Measurements from ENCODE around the gene PPP1R14B.

Gene PPP1R14B

DNA sequence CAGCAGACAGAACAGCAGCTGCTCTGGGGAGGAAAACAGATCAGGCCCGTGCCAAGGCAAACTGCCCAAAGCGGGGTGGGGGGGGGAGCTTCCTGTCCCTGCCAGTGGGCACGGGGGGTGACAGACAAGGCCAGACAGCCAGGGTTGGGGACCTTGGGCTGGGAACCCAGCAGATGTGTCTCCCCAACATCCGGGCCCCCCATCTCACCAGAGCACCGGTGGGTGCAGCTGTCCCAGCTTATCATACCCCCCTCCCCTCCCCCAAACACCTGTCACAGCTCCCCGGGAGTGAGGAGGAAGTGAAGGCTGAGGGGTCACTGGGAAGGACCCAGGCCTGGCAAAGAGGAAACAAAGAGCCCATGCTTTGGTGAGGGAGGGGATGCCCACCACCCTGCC, 1.3 kb downstream of the PPP1R14B start:
- DNase-seq, result peak; percentile 44

DNA sequence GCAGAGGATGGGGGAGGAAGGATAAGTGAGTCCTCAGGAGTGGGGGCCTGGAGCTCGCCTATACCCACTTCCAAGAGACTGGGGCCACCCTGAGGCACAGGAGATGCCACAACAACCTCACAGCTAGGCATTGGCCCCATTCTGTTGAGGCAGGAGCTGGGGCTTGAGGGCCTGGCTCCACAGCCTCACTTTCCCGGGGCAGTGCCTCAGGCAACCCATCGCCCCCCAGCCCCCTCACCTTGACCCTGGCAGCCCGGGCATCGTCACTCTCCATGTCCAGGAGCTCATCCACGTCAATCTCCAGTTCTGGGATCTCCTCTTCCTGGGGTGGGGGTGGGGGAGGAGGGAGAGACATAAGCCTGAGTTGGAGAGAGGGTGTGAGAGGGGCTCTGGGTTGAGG, 1.8 kb downstream of the PPP1R14B start:
- no peak for DNase-seq

DNA sequence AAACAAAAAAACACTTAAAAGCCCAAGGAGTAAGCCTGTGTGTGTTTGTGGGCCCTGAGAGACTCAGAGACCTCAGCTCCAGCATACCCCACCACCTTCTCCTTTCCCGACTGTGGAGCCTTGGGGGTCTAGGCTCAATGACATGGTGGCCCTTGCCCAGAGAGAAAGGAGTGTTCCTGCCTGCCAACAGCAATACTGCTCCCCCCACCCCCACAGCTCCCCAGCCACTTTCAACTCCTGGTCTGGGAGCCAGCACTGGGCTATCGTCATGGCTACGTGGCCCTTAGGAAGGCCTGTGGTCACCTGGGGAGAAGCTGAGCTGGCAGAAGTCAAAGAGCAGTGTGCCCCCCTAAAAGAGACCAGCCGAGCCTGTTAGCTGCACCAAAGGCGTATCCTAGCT, 2.6 kb downstream of the PPP1R14B start:
- no peak for DNase-seq

DNA sequence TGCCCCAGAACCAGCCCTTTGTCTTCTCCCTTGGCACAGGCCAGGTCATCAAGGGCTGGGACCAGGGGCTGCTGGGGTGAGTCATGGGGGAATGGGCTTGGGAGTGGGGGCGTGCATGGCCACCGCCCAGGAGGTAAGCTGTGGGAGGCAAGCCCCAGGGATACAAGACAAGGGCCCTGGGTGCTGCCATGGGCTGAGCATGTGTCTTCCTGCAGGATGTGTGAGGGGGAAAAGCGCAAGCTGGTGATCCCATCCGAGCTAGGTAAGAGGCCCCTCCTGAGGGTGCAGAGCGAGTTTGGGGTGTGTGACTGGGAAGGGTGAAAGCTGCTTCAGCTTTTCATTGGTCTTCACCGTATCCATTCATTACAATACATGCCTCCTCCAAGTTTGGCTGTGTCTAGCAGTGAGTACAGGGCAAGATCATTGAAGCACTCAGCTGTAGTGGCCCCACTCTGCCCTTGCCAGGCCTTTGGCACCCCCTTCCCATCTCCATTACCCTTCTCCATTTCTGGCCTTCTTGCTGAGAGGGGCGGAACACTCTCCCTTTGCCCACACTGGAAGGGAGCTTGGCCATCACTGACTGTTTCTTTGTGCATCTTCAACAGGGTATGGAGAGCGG, 3.4 kb downstream of the PPP1R14B start:
- DNase-seq, result no peak

DNA sequence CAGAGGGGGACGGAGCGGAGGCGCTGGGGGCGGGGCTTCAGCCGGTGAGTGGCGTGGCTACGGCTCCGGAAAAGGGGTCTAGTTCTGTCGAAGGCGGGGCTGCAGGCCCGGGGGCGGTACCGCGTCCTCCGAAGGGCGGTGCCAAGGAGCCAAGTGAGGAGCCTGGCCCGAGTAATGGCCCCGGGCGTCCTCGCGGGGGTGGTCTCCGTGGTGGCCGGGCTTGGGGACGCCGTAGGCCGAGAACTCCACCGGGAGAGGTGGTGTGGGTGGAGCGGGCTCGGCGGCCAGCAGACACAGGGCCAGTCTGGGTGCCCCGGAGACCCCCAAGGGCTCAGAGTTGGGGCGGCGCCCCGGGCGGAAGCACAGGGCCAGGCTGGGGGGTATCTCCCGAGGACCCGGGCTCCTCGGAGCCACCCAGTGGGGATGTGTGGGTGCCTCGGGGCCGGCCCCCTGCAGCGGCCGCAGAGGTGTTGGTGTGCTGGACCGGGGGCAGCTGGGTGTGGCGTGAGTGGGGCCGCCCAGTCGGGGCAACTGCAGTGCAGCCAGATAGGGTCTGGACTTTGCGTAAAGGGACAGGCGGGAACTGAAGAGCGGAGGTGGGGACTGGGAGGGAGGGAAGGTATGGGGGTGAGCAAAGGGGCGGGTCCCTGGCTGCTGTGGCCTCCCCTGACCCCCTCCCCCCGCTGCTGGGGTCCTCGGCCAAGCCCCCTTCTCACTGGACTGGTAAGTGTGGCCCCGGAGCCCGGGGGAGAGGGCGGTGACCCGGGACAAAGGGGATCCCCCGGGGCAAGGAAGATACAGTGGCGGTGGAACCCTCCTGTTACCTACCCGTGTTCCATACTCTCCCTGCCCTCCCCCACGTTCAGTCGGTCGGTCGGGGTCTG, 5.0 kb downstream of the PPP1R14B start:
- DNase-seq, result peak; percentile 49

DNA sequence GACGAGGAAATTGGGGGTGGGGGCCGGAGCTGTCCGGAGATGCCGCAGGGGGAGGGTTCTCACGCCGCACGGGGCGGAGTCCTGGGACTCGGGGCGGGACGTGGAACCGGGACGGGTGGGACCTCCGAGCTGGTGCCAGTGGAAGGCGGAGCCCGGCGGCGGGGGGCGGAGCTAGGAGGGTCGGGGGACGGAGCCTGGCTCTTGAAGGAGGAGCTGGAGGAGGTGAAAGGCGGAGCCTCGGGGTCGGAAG, 5.6 kb downstream of the PPP1R14B start:
- peak; percentile 100 for DNase-seq

DNA sequence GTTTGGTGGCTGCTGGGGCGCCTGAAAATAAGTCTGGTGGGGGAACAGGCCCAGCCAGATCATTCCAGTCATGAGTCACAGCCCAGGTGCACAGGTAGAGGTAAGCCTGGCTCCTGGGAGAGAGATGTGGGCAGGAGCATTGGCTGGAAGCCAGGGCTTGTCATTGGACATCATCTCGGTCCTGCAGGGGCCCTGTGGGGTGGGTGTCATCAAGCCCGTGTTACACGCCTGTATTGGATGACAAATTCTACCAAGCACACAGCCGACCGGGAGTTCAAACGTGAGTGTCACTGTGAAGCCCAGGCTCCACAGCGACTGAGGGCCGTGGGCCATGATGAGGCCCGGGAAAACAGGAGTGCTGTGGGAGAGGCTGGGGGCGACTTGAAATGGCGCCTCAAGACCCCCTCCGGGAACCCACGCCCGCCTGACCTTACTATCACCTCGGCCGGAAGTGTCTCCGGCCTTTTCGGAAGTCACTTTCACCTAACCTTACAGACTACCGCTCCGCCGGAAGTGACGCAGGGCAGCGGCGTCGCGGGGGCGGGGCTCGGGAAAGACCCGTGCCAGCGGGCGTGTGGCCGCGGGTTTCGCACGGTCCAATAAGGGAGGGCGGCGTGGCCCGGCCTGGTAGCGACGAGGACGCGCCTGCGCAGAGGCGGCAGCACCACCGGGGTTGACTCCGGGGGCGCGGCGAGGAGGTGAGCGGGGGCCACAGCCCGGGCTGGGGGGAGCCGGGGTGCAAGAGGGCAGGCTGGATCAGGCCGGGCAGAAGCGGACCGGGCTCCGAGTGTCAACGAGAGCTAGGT, 6.1 kb downstream of the PPP1R14B start, which contains the start of gene FKBP2:
Gene FKBP2, plus strand, starts transcription at position 661 of the 806 bp plus-strand sequence. CDS start 1,293 bp downstream, outside the sequence.
- DNase-seq, result peak; percentile 98

DNA sequence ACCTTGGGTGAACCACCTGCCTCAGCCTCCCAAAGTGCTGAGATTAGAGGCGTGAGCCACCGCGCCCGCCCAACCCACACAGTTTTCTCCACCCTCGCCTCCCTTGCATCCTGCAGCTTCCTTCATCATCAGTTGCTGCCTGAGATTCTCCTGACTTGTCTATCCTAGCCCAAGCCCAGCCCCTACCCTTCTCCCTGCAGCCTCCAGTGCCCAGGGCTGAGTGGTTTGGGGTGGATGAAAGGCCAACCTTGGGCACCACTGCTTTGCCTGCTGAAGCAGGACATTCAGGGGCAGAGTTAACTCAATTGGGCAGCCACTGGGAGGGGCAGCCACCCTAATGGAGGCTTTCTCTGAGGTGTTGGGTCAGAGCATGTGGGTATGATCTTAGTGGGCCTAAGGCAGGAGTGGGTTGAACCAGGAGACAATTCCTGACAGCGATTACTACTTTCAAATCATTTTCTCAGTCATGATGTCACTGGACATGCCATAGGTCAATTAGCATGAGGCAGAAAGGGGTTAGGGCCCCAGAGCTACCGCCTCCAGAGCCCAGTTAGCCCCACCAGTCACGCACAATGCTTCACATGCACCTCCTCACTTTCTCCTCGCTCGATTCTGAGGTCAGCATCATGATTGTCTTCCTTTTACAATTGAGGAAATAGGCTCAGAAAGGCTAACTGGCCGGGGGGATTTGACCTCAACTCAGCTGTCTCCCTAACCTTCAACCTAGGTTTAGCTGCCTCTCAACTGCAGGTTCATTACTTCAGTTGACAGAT, 6.9 kb downstream of the PPP1R14B start:
- DNase-seq, result no peak

DNA sequence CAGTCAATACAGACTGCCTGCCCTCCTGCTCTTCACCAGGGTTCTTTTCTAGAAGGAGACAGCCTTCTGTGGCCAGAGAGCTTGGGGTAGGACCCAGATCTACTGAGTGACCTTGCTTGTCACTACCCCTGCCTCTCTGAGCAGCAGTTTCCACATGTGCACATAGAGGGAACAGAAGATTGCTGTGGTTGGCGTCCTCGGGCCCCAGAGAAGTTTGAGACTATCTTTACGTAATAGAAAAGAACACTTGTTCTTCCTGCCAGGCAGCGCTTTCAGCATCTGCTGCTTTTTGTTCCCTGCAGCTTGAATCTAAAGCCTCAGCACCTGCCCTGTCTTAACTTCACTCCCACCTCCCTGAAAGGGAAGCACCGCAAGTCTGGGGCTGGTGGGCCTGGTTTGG, 7.7 kb downstream of the PPP1R14B start:
- DNase-seq, result no peak

DNA sequence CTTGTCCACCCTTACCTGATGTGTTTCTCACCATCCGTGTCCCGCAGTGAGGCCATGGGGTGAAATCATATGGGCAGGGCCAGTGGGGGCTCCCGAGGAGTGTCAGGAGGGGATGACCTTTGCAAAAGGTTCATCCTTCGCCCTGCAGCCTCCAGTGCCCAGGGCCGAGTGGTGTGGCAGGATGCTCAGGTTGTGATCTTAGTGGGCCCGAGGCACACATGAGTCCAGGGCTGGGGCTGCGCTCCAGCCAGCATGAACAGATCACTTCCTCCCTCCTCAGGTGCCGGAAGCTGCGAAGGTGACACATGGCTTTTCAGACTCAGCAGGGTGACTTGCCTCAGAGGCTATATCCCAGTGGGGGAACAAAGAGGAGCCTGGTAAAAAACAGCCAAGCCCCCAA, 8.7 kb downstream of the PPP1R14B start:
- DNase-seq, result no peak

DNA sequence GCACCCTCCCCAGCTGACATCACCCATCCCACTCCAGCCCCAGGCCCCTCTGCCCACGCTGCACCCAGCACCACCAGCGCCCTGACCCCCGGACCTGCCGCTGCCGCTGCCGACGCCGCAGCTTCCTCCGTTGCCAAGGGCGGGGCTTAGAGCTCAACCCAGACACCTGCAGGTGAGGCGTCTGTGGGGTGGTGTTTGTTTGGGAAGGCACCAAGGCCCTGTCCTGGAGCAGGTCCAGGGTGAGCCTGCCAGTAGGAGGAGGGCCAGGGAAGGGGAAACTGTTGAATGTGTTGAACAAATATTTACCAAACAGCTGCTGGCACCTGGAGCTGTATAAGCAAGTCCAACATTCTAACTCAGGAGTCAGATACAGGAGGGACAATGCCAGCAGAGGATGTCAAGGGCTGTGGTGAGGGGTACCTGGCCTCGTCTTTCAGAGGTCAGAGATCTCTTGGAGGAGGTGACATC, 9.2 kb downstream of the PPP1R14B start:
- no peak for DNase-seq

DNA sequence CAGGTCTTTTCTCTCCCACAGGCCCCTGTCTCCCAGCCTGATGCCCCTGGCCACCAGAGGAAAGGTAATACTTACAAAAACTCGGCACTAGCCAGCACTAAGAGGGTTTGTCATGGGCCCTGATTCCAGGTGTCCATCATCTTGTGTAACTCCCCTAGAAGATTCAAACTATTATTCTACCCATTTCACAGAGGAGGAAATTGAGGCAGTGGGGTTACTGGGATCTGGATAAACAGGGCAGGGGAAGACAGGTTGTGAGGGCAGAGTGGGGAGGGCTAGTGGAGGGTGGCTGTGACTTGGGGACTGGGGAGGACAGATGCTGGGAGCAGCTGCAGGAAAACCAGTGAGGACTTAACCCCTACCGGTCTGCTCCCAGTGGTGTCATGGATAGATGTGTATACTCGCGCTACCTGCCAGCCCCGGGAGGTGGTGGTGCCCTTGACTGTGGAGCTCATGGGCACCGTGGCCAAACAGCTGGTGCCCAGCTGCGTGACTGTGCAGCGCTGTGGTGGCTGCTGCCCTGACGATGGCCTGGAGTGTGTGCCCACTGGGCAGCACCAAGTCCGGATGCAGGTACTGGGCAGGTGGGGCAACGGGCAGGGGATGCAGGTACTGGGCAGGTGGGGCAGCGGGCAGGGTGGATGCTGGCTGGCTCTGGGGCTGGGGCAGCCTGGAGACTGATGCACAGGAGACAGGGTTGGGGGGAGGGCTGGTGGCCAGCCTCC, 11.1 kb downstream of the PPP1R14B start:
- no peak for DNase-seq

DNA sequence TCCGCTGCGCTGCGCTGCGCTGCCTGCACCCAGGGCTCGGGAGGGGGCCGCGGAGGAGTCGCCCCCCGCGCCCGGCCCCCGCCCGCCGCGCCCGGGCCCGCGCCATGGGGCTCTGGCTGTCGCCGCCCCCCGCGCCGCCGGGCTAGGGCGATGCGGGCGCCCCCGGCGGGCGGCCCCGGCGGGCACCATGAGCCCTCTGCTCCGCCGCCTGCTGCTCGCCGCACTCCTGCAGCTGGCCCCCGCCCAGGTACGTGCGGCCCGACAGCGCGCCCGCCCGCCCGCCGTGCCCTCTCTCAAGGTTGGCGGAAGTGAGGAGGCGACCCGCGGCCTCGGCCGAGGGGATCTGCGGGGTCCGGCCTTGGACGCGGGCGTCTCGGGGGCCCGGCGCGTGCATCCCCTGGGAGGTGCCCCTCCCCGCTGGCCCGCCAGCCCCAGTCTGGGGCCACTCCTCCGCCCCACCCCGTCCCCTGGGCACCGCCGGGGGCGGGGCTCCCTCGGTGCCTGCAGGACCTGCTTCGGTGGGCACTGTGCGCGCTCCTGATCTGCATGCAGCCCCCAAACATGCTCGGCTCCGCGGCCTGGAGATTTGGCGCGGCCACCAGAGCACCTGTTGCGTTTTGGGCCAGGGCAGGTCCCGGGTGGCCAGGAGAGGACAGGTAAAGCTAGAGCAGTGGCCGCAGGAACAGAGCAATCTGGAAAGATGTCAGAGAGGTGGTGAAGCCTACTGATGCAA, 11.9 kb downstream of the PPP1R14B start:
- peak; percentile 68 for DNase-seq

DNA sequence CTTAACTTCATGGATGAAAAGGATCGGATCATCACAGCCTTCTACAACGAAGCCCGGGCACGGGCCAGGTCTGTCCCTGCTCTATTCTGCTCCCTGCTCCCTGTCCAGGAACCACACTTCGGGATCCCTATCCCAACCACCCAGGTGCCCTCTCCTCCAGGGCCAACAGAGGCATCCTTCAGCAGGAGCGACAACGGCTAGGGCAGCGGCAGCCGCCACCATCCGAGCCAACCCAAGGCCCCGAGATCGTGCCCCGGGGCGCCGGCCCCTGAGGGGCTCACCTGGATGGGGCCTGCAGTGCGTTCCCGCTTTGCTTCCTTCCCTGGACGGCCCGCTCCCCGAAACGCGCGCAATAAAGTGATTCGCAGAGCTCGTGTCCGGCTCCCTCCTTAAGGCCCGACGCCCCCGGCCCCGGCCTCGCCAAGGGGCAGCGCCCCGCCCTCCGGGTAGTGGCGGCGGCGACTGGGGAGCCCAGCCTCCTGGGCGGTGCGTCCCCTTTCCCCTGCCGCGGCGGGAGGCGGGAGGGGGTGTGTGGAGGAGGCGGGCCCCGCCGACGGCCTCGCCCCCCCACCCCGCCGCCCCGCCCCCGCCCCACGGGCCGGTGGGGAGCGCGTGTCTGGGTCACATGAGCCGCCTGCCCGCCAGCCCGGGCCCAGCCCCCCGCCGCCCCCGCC, 12.7 kb downstream of the PPP1R14B start, which contains the start of gene VEGFB:
Gene VEGFB, plus strand, starts transcription at position 672 of the 674 bp plus-strand sequence. CDS start 250 bp downstream, outside the sequence.
- DNase-seq, result peak; percentile 81

DNA sequence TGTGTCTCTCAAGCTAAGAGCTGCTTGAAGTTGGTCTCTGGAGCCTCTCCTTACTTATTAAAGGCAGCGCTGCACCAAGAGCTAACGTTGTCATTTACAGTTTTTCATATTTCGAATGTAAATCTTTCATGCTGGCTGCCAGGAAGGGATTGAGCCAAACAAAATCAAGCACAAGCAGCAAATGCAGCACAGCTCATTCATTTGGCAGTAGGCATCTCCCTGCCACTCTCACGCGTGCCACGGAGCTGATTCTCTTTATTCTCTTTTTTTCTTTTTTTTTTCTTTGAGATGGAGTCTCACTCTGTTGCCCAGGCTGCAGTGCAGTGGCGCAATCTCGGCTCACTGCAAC, 13.8 kb downstream of the PPP1R14B start:
- no peak for DNase-seq

DNA sequence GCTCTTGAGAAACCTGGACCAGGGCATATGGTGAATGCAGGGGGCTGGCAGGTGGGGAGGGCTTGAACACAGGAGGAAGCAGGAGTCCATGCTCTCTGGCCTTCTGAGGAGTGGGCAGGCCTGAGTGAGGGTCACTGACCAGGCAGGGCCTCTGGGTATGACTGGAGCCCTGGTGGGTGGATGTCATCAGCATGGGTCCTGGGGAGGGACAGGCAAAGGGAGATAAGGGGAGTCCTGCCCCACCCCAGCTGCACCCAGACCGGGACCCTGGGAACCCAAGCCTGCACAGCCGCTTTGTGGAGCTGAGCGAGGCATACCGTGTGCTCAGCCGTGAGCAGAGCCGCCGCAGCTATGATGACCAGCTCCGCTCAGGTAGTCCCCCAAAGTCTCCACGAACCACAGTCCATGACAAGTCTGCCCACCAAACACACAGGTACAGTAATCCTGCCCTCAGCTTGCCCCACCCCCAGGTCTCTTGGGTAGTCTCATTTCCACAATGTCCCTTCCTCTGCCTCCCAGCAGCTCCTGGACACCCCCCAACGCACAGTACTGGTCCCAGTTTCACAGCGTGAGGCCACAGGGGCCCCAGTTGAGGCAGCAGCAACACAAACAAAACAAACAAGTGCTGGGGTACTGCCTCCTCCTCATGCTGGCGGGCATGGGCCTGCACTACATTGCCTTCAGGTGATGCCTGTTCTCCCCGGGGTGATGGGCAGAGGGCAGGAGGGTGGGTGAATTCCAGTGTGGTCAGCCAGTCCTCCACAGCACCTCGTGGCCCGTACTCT, 14.4 kb downstream of the PPP1R14B start:
- no peak for DNase-seq

DNA sequence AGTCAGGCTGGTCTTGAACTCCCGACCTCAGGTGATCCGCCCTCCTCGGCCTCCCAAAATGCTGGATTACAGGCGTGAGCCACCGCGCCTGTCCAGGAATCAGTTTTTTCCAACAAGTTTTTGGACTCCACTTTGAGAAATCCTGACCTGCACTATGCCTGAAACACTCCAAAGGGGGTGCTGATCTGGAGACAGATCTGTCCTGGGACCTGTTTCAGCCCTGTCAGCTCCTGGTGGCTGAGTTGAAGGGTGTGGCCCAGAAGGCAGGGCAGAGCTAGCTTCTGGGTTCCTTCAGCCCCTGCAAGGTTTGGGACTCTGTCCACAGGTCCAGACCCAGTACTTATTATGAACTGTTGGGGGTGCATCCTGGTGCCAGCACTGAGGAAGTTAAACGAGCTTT, 15.2 kb downstream of the PPP1R14B start:
- no peak for DNase-seq

DNA sequence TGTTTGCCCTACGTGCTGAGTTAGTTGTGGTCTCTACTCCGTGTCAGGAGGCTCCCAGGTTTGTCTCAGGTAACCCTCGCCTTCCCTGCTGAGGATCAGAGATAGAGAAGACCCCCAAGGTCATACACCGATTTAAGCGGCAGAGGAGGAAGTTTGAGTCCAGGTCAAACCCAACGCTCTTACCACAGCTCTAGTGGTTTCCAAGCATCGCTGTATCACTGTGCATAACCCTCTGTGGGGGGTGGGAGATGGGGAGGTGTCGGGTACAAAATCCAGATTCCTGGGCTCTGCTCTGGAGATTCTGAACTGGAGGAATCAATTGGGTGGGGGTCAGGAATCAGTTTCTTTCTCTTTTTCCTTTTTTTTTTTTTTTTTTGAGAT, 15.8 kb downstream of the PPP1R14B start:
- DNase-seq, result no peak

DNA sequence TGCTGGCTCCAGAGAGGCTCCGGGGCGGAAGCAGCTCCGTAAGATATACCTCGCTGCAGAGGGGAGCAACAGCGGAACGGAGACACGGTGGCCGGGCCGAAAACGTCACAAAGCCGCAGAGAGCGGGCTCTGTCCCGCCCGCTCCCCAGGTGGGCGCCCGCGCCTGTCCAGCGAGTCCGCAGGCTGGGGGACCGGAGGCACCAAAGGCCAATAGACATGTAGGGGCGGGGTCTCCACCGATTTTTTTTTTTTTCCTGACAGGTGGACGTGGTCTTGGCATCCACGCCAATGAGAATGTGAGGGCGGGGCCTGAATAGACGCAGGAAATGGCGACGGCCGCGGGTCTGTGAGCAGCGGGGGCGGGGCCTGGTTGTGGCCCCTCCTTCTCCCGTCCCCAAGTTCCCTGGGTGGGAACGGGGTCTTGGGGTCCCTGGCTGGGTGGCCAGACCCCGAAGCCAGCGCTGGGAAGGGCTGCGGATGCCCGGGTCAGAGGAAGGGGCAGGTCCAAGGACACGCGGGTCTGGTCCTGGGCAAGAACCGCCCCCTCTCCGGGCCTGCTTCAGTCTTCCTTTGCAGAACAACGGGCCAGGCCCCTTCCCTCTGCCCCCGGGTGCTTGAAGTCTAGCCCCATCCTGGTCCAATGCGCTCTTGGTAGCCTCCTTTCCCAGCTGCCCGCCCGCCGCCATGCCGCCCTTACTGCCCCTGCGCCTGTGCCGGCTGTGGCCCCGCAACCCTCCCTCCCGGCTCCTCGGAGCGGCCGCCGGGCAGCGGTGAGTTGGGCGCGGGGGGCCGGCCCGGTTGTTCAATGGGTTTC, 16.4 kb downstream of the PPP1R14B start, which contains the start of gene DNAJC4:
Gene DNAJC4, plus strand, starts transcription at position 378 of the 814 bp plus-strand sequence. Its CDS starts 307 bp downstream, at position 685.
- DNase-seq, result peak; percentile 95

All from stimulated activated CD4-positive, alpha-beta T cell treated with anti-CD3 and anti-CD28 coated beads, Interleukin-15, amount 100 ng/mL, for 24 hours (primary cell).